GM10266 (cell line): Measurements from ENCODE around the gene KDELR3.
A peak's percentile ranks its signal among the peaks of the same experiment; 100 is the strongest.

Source experiments
- DNase-seq: peaks from one replicate; pipeline ENCODE4 v3.0.0; 2012; ENCODE audit errors: extremely low spot score
- TF ChIP-seq, protein P1 (sequence below): IDR thresholded peaks from 2 replicates; pipeline ENCODE4 v1.5.1; 2012; ENCODE audit warnings: mild to moderate bottlenecking, low read depth; ENCODE audit not compliant: control insufficient read depth, insufficient read depth; ENCODE audit errors: missing control alignments

The KDELR3 gene

DNA sequence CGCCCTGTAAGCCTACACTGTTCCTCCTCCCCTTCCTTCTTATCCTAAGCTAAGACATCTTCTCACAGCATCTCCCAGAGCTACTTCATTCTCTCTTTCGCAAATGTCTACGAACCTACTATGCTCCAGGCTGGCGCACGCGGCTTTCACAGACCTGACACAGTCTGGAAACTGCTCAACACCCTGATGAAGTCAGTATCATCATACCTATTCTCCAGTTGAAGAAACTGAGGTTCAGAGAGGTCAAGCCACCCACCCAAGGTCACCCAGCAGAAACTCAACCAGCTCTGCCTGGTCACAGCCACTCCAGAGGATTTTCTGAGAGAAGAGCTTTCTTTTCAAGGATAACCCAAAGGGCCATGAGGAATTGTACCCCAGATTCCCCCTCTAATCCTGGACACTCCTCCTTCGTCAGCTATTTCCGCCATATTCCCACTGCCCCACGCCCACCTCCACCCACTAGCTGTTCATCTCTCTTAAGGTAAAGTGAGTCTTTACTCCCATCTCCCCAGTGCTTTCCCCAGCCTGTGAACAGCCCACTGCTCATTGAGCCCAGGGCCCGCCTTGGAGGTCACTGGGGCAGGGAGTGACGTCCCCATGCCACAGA, 14.7 kb upstream of the KDELR3 start:
- no peak for DNase-seq
- TF ChIP-seq, protein P1, sequence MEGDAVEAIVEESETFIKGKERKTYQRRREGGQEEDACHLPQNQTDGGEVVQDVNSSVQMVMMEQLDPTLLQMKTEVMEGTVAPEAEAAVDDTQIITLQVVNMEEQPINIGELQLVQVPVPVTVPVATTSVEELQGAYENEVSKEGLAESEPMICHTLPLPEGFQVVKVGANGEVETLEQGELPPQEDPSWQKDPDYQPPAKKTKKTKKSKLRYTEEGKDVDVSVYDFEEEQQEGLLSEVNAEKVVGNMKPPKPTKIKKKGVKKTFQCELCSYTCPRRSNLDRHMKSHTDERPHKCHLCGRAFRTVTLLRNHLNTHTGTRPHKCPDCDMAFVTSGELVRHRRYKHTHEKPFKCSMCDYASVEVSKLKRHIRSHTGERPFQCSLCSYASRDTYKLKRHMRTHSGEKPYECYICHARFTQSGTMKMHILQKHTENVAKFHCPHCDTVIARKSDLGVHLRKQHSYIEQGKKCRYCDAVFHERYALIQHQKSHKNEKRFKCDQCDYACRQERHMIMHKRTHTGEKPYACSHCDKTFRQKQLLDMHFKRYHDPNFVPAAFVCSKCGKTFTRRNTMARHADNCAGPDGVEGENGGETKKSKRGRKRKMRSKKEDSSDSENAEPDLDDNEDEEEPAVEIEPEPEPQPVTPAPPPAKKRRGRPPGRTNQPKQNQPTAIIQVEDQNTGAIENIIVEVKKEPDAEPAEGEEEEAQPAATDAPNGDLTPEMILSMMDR, result no peak

DNA sequence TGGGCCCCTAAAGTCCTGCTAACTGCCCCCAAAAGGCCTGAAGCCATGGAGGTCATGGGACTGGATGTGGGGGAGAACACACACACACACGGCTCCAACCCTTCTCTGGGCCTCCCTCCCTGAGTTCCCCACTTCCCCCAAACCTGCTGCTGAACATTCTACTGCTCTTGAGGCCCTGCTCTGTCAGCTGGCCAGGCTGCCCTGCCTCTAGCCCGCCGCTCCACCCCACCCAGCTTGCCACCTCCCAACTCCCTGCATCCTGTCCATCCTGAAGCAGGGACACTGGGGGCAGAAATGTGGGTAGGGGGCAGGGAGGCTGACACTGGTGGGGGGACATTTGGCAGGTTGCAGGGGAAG, 13.9 kb upstream of the KDELR3 start:
- no peak for DNase-seq
- TF ChIP-seq, protein P1, result no peak

DNA sequence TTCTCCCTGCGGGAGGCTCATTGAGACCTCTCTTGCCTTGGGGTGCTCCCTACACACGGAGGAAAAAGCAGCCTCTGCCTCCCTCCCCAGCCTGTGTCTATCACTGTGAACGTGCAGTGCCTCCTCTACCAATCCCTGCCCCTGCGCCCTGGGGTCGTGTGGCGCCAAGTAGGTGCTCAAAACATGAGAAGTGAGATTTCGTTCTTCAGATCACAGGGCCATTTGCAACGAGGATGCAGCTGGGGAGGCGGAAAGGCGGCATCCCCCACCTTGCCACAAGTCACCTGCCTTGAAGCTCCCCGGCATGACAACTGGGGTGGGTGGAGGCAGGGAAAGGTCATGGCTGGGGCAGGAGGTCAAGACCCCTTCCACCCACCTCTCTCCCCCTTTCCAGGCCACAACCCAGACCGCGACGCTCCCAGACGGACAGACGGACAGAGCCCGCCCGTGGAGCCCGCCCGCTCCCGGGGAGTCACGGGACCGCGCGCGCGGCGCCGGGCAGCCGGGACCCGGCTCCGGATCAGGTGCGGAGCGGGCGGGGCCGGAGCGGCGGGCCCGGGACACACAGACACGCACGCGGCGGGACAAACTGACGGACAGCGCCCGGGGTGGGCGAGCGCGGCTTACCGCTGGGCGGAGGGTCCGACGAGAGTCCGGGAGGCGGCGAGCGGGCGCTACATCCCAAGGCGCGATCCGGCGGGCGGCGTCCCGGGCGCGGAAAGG, 13.4 kb upstream of the KDELR3 start:
- DNase-seq, result peak; percentile 73

DNA sequence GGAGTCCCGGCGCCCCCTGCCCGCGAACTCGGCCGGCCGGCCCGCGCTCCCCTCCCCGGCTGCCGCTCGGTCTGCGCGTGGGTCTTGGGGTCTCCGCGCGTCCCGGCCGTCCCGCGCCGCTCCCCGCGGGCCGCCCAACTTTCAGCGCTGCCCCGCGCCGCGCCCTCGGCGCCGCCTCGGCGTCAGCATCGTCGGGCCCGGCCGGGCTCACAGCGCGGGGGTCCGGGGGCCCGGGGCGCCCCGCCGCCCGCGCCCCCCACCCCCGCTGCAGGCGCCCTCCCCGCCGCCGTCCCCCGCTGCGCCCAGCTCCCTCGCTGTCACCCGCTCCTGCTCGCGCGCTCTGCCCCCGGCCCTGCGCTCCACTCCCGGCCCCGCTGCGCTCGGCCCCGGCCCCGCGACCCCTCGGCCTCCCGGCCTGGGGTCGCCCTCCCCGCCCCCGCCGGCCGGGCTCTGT, 12.8 kb upstream of the KDELR3 start, which contains the start of gene KCNJ4:
TSS of gene KCNJ4 (minus strand) at position 124 of the 454 bp plus-strand sequence. CDS start 27,067 bp downstream, outside the sequence.
- no peak for DNase-seq
- TF ChIP-seq, protein P1, result no peak

More for the DNA sequence above, 13.4 kb upstream of the KDELR3 start:
- TF ChIP-seq, protein P1, result no peak

DNA sequence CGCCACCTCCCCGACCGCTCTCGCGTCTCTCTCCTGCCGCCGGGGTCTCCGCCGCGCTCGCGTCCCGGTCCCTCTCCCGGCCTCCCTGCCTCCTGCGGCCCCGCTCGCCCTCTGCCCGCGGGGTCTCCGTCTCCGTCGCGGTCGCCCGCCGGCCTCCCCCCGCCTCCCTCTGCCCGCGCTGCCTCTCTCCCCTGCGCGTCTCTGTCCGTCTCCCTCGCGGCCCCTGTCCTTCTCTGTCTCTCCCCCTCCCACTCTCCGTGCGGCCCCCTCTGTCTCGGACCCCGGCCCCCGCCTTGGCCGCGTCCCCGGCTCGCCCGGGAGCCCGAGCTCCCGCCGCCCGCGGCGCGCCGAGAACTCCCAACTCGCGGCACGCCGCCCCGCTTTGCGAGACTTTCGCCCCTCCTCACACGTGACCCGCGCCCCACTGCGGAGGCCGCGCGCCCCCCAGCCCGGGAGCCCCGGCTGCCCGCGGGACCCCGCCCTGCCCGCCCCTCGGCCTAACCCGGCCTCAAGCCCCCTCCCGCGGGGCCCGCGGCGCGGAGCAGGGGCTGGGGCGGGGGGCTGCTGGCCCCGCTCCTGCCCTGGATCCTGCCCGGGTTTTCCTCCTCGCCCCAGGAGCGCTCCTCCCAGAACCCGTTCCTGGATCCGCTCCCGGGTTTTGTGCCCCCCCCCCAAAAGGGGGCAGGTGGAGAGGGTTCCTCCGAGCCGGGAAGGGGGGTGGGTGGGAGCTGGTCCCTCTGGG, 12.2 kb upstream of the KDELR3 start:
- TF ChIP-seq, protein P1, result no peak
- DNase-seq, result peak; percentile 70

DNA sequence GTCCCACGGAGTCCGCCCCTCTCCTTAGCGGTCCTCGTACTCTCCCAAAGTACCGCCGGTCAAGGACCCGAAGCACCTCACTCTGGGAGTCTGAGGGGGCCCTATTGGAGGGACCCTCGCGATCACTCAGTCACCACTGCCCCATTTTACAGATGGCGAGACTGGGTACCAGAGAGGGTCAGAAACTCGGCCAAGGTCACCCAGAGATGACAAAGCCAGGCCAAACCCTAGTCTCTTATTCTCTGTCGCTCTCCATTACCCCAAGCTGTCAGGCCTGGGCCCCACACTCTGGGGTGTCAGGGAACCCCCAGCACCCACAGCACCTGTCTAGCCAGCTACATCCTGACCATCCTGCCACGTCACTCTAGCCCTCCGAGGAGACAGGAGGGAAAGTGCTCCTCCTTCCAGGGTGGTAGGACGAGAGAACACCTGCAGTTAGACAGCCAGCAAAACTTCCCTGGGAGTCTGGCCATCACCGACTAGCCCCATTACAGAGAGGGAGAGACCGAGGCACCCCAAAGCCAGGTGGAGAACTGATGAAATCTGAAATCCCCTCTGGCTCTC, 11.5 kb upstream of the KDELR3 start:
- DNase-seq, result no peak
- TF ChIP-seq, protein P1, result no peak
